GM18907 (cell line): ENCODE results near the gene SPPL3.
"Not testable (repeated sequence)": the region's sequence is repeated elsewhere in the genome, so short reads cannot be mapped to it uniquely, and the experiment has no call there.

ENCODE experiments used
- ATAC-seq: cut with Tn5 transposase; IDR thresholded peaks from one replicate; pipeline ENCODE4 v1.9.1; 2021; ENCODE audit warnings: mild to moderate bottlenecking, moderate library complexity; ENCODE audit not compliant: unreplicated experiment

The SPPL3 gene

DNA sequence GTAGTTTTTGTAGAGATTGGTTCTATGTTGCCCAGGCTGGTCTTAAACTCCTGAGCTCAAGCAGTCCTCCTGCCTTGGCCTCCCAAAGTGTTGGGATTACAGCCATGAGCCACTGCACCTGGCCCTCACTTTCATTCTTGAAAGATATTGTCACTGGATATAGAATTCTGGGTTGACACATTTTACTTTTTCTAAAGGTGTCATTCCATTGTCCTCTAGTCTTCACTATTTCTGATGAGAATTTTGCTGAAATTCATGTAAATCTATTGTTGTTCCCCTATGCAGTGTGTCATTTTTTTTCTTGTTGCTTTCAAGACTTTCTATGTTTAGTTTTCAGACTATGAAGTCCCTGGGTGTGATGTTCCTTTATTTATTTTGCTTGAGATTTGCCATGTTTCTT is 149.4 kb downstream of the SPPL3 start:
- no peak for ATAC-seq

DNA sequence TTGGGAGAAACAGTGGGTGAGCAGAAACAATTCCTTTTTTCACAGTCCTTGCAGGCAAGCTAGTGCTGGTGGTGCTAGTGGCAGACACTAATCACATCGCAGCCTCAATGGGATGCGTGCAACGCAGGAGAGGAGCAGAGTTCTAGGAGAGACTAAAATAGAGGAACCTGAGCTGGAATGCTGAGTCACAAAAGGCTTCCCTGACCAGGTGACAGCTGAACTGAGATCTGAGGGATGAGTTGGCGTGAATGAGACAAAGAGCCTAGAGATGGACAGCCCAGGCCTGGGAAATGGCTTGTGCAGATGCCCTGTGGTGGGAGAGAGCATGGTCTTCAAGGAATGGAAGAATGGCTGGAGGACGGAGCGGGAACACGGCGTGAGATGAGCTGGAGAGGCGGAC is 152.8 kb downstream of the SPPL3 start:
- ATAC-seq, result no peak

GRCh38 chr12:120750806-120751205 is 153.4 kb downstream of the SPPL3 start:
- ATAC-seq, result no peak

GRCh38 chr12:120749256-120749655 is 154.9 kb downstream of the SPPL3 start:
- ATAC-seq, result no peak

- ATAC-seq, result no peak
Observed at GRCh38 chr12:120748242-120748641, 155.9 kb downstream of the SPPL3 start.

- ATAC-seq, result no peak
Observed at GRCh38 chr12:120744922-120745493, 159.2 kb downstream of the SPPL3 start.

GRCh38 chr12:120741476-120742421 is 162.4 kb downstream of the SPPL3 start:
- ATAC-seq, result no peak

DNA sequence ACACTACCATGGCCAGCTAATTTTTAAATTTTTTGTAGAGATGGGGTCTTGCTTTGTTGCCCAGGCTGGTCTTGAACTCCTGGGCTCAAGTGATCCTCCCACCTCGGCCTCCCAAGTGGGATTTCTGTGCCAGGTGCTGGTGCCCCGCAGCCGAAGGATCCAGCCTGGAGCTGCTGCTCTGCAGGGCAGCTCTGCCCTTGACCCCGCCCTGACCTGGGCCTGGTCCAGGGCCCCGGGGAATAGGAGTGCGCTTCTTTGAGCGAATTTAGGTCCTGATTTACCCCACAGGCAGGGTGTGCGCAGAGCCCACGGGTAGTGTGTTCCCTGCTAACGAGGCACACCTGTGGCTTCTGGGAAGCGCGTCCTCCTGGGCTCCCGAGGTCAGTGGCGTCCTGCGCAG is 163.3 kb downstream of the SPPL3 start:
- ATAC-seq, result no peak

DNA sequence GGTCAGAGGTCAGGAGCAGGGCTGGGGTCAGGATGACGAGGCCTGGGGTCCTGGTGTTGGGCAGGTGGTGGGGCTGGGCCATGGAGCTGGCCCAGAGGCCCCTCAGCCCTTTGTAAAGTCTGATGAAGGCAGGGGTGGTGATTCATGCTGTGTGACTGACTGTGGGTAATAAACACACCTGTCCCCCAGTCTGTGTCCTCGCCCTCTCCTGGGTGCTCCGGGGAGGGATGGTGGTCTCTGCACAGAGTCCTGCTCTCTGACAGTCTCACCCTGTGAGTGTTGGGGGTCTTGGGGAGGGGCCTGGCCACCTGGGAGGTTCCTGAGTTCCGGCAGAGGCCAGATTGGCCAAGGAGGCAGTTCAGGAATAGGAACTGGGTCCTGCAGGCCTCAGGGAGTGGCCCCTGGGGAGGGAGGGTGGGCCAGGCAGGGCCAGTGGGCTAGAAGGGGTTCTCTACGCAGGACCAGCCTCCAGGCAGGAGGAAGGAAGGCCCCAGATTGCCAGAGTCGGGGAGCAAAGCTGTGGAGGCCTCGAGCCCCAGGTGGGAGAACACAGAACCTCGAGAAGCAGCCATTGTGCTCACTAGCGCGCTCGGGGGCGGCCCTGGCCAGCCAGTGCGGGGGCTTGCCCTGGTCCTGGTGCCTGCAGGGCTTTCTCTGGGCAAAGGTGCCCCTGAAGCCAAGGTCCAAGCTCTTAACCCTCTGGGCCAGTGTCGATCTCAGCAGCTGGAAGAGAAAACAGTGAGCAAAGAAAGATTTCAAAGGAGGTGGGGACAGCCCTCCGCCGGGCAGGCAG is 164.1 kb downstream of the SPPL3 start:
- ATAC-seq, result no peak

DNA sequence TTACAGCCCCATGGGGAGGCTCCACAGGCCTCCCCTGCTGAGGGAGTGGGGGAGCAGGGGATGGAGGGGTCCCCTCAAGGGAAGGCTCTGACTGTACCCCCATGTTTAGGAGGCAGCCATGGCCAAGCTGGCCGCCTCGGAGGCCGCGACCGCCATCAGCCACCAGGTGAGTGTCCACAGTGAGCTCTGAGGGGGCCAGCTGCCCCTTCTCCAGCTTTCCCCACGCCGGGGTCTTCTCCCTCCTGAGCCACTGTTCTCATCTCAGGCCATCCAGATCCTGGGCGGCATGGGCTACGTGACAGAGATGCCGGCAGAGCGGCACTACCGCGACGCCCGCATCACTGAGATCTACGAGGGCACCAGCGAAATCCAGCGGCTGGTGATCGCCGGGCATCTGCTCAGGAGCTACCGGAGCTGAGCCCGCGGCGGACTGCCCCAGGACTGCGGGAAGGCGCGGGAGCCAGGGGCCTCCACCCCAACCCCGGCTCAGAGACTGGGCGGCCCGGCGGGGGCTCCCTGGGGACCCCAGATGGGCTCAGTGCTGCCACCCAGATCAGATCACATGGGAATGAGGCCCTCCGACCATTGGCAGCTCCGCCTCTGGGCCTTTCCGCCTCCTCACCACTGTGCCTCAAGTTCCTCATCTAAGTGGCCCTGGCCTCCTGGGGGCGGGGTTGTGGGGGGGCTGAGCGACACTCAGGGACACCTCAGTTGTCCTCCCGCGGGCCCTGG is 165.0 kb downstream of the SPPL3 start:
- ATAC-seq, result no peak

- ATAC-seq, result no peak
Observed at GRCh38 chr12:120738252-120739030, 165.7 kb downstream of the SPPL3 start.

DNA sequence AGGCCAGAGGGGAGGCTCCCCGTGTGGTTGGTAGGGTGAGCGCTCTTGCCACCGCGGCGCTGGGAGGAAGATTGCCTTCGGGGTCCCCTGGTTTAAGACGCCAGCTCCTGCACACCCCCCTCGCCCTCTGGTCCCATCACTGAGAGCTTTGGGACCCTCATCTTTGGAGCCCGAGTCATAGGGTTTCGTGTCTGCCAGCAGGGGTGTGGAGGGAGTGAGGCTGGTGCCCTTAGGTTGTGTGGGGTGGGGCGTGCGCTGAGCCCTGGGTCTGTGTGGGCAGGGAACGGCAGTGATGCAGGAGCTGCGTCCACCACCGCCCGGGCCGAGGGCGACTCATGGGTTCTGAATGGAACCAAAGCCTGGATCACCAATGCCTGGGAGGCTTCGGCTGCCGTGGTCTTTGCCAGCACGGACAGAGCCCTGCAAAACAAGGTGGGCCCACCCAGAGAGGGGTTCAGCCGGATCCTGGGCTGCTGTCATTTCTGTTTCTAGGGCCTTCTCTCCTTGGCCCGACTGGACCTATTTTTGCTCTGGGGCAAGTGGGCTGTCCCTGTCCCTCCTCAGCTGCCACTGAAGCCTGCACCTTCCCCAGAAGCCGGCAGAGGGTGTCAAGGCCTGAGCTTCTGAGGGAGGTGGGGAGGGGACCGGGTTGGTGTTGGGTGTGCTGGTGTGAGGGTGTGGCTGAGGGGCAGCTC is 166.5 kb downstream of the SPPL3 start:
- no peak for ATAC-seq

DNA sequence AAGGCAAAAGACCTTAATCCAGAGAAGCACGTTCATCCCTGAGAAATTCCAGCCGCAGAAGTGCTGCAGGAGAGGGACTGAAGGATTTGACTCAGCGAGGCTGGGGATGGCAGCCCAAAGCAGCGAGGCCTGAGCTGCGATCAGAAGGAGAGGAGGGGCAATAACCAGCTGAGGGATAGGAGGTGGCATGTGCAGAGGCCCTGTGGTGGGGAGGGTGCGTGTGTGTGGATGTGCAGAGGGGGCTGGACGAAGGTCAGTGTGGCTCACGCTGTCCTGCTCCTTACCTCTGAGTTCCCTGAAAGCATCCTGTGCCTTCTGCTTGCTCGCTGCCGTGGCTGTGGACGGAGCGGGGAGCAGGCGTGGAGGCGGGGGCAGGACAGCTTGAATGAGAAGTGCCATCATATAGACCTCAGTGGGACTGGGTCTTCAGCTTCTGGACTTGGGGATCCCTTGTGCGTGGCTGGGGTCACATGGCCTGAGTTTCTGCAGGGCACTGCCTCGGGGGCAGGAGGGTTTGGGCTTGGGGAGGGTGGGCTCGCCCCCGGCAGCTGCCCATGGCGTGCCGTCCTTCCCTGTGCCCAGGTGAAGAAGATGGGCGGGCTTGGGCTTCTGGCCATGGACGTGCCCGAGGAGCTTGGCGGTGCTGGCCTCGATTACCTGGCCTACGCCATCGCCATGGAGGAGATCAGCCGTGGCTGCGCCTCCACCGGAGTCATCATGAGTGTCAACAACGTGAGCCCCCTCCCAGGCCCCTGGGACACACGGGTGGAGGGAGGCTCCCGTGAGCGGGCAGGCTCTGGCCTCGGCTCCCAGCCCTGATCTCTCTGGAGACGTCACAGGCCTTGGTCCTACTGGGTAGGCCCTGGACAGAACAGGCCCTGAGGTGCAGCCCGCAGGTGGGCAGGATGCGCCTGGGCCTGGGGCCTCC is 167.5 kb downstream of the SPPL3 start:
- no peak for ATAC-seq

- no peak for ATAC-seq
Observed at GRCh38 chr12:120735181-120735580, 169.0 kb downstream of the SPPL3 start.

- ATAC-seq, result no peak
Observed at GRCh38 chr12:120734210-120734609, 169.9 kb downstream of the SPPL3 start.

DNA sequence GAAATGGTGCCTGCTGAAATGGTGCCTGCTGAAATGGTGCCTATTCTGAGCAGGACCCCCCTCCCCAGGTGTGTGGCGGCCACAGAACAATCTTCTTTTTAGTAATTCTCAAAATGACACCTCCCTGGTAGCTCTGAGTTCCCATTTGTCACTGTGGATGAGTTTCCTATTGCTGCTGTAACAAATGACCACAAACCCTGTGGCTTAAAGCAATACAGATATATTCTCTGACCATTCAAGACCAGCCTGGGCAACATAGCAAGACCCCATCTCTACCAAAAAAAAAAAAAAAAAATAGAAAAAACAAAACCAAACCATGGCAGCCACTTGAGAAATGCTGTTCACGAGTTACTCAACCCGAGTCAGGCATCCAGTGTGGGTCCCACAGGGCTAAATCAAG is 170.6 kb downstream of the SPPL3 start:
- ATAC-seq, result no peak

GRCh38 chr12:120732198-120732597 is 172.0 kb downstream of the SPPL3 start:
- not testable (repeated sequence) for ATAC-seq

DNA sequence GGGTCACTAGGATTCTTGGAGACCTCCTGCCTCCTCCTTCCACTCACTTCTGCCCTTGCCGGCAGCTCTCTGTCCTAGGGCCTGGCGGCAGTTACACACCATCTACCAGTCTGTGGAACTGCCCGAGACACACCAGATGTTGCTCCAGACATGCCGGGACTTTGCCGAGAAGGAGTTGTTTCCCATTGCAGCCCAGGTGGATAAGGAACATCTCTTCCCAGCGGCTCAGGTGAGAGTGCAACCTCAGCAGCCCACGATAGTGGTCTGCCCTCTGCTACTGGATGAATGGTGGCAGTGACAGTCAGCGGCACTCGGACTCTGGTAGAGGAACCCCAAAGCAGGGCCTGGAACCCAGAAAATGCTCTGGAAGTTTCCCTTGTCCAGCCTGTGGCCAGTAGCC is 177.2 kb downstream of the SPPL3 start:
- ATAC-seq, result no peak

GRCh38 chr12:120726510-120726793 is 177.7 kb downstream of the SPPL3 start:
- ATAC-seq, result no peak
